H1 (cell line): ENCODE measurements around the gene ALS2CL. TPM values are rescaled to one million over a fixed set of nuclear protein-coding genes. Genes with fewer than 3 reads are reported as not detected.

Experiments
- ATF2 ChIP-seq: IDR thresholded peaks from 2 replicates; pipeline ENCODE4 v1.6.1; 2012; ENCODE audit warnings: low read length, inconsistent platforms
- KDM4A ChIP-seq: IDR thresholded peaks from one replicate; pipeline ENCODE4 v1.7.1; 2012; ENCODE audit warnings: low read depth, mild to moderate bottlenecking, moderate library complexity, low read length, inconsistent platforms; ENCODE audit not compliant: severe bottlenecking
- USF2 ChIP-seq: IDR thresholded peaks from 2 replicates; pipeline ENCODE4 v1.6.1; 2011; ENCODE audit warnings: low read length, improper control_type of control experiment
- polyA plus RNA-seq, 7 experiments: library from polyadenylated mRNA; depleted of rRNA in 3 of 7; stranded (reverse) in 5 of 7; unstranded in 2 of 7; fragments of >200 nt in 5 of 7; fragments of 200-250 nt in 2 of 7; gene quantifications; 1 replicate in 5 of 7; 2 replicates in 1 of 7; 4 replicates in 1 of 7; pipeline versions ENCODE4 v1.2.1 to v1.2.3, GENCODE V29; 2011 to 2013; ENCODE audit warnings: missing spikeins in 2 of 7, mixed read lengths in 2 of 7
- total RNA-seq: library from RNA; stranded (reverse); fragmentation: NEBNext Ultra II Directional; extraction: Animal tissue kit (Norgen Biotek cat#: 25700); gene quantifications from 2 replicates; pipeline ENCODE4 v1.2.1, GENCODE V29; 2021

The ALS2CL gene
- total and polyA plus RNA-seq, 2 of the 8 experiments (the other 6 are each of a cell fraction or from before 2014, with no cell fraction given), result 4.8 to 5.4 TPM

DNA sequence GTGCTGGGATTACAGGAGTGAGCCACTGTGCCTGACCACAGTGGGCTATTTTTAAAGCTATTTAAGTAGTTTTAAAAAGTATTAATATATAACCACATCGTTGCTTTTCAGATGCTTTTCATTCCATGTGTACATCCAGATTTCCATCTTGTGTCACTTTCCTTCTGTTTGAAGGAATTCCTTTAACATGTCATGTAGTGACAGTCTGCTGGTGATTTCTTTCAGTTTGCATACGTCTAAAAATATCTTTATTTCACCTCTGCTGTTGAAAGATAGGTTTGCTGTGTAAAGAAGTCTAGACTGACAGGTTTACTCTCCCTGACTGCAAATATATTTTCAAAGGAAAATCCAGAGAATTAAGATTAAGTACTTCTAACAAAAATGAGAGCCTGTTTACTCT is 68.9 kb downstream of the ALS2CL start (continued):
- TF ChIP-seq USF2 (no peak), KDM4A (no peak), ATF2 (no peak)
